GM18951 (cell line): ENCODE results near the gene HNRNPA1L2.
"Not testable (repeated sequence)": the region's sequence is repeated elsewhere in the genome, so short reads cannot be mapped to it uniquely, and the experiment has no call there.

ENCODE experiments used
- POLR2A ChIP-seq: IDR thresholded peaks from 4 replicates; pipeline ENCODE4 v1.6.1; 2011; ENCODE audit warnings: mild to moderate bottlenecking; ENCODE audit not compliant: insufficient read length, insufficient read depth; ENCODE audit errors: extremely low read depth
- in situ Hi-C: fragments of 300-500 bp; cut with MboI; formaldehyde crosslinking; loops from one replicate; pipeline ENCODE4 v1.12.0; 2022; ENCODE audit warnings: low sequenced_read_pairs, mixed read lengths, inconsistent platforms; ENCODE audit not compliant: unreplicated experiment

Gene HNRNPA1L2

GRCh38 chr13:52669677-52670076, 27.4 kb downstream of the HNRNPA1L2 start:
- in situ Hi-C loops = loop anchor here (10.0 kb wide), 1 partner anchor 135 kb away; no protein-coding TSS in a partner anchor

GRCh38 chr13:52670726-52671125, 28.5 kb downstream of the HNRNPA1L2 start:
- TF ChIP-seq POLR2A = no peak
- in situ Hi-C loops = no loop called here

More at GRCh38 chr13:52669677-52670076, 27.4 kb downstream of the HNRNPA1L2 start:
- no peak for TF ChIP-seq POLR2A

GRCh38 chr13:52673465-52673864, 31.2 kb downstream of the HNRNPA1L2 start:
- no peak for TF ChIP-seq POLR2A
- in situ Hi-C loops = no loop called here

- in situ Hi-C loops = no loop called here
- no peak for TF ChIP-seq POLR2A
Measured at GRCh38 chr13:52677823-52678222, 35.6 kb downstream of the HNRNPA1L2 start.

GRCh38 chr13:52685806-52686205, 43.6 kb downstream of the HNRNPA1L2 start:
- in situ Hi-C loops = not testable (repeated sequence)

GRCh38 chr13:52686376-52686775, 44.1 kb downstream of the HNRNPA1L2 start:
- in situ Hi-C loops = no loop called here

More at GRCh38 chr13:52686376-52686775, 44.1 kb downstream of the HNRNPA1L2 start:
- TF ChIP-seq POLR2A = no peak
